ENCODE data around the gene ZDHHC13. TPM values are rescaled to one million over a fixed set of nuclear protein-coding genes. Genes with fewer than 3 reads are reported as not detected.

The ZDHHC13 gene
- total and polyA plus RNA-seq, 2 of the 4 experiments (the other 2 are of a cell fraction): 7.2 to 15.1 TPM

GRCh38 chr11:19162951-19163505 lies 46.1 kb downstream of the ZDHHC13 start:
- Histone ChIP-seq H3K9me3 (ENCODE audit: control insufficient read depth, insufficient read depth, low read length) (no peaks in the 10 kb centered on the region), H3K14ac (replicated peaks; ENCODE audit: low read depth, low read length) (no peak overlapping the region), H3K56ac (ENCODE audit: extremely low read depth, insufficient read depth, low read length) (no peak overlapping the region), H3K36me3 (ENCODE audit: control insufficient read depth, insufficient read depth, low read length) (peaks cover 6% of the 10 kb centered on the region; the same call in 1 of the 2 replicates), H3K4me1 (ENCODE audit: control insufficient read depth, insufficient read depth, low read length) (0 out of 2 replicates have a peak, but pooled peaks cover 1% of the 10 kb centered on the region), H2AK5ac (ENCODE audit: low read depth, low read length) (no peak overlapping the region), H3K23ac (ENCODE audit: low read depth, low read length) (no peak overlapping the region), H2BK15ac (ENCODE audit: low read depth, low read length) (no peak overlapping the region), H4K20me1 (ENCODE audit: insufficient read depth, low read length) (no peaks in the 10 kb centered on the region), H4K5ac (ENCODE audit: low read depth, low read length) (no peak overlapping the region), H3K18ac (ENCODE audit: low read depth, low read length) (no peak overlapping the region), H3K79me1 (ENCODE audit: low read depth in 1 of 2, low read length in 2 of 2) (no peaks in the 10 kb centered on the region), H3K4ac (ENCODE audit: low read depth, low read length) (no peak overlapping the region), H3K9ac (ENCODE audit: low read depth, low read length) (no peak overlapping the region), H4K8ac (ENCODE audit: low read depth in 2 of 2, low read length in 2 of 2) (no peak overlapping the region), H3K27ac (ENCODE audit: insufficient read depth, low read length) (no peak overlapping the region), H2AK9ac (replicated peaks; ENCODE audit: low read depth, low read length, poor library complexity) (no peak overlapping the region), H2AFZ (replicated peaks; ENCODE audit: low read length, poor library complexity) (no peak overlapping the region), H3K9me1 (ENCODE audit: insufficient read depth, low read length) (no peaks in the 10 kb centered on the region), H3K27me3 (ENCODE audit: control insufficient read depth, insufficient read depth, low read length) (no peaks in the 10 kb centered on the region), H2BK5ac (ENCODE audit: low read depth, low read length, poor library complexity, severe bottlenecking) (no peak overlapping the region), H3K4me3 (ENCODE audit: insufficient read depth, low read depth, low read length) (no peak overlapping the region), H3K4me2 (ENCODE audit: low read depth, low read length) (no peak overlapping the region), H4K91ac (ENCODE audit: insufficient read depth, low read depth, low read length) (no peak overlapping the region), H2BK120ac (ENCODE audit: low read depth, low read length) (no peak overlapping the region), H2BK20ac (ENCODE audit: low read depth, low read length) (no peak overlapping the region)
- intact Hi-C loops (cut with micrococcal nuclease) (no loop called here), dilution Hi-C loops (cut with HindIII; ENCODE audit: low sequenced_read_pairs, unreplicated experiment) (no loop called here), in situ Hi-C loops (cut with MboI; ENCODE audit: low sequenced_read_pairs) (no loop called here)
- BruUV-seq (replicated peaks): no TSS peak
- TF ChIP-seq RAD21 (IDR thresholded peaks at IDR 0.05; ENCODE audit: low read length) (no peak), CEBPB (IDR thresholded peaks at IDR 0.05; ENCODE audit: low read depth, low read length) (no peak), SMC3 (IDR thresholded peaks at IDR 0.05; ENCODE audit: low read depth, low read length) (no peak), POLR2A (IDR thresholded peaks at IDR 0.05; ENCODE audit: low read depth, low read length) (no peak), RFX5 (IDR thresholded peaks at IDR 0.05; ENCODE audit: low read depth, low read length) (no peak), RCOR1 (IDR thresholded peaks at IDR 0.05; ENCODE audit: insufficient replicate concordance, low read length) (no peak), ELK1 (IDR thresholded peaks at IDR 0.05; ENCODE audit: borderline replicate concordance, low read depth, low read length) (no peak), CHD1 (IDR thresholded peaks at IDR 0.05; ENCODE audit: low read depth, low read length) (no peak), MXI1 (IDR thresholded peaks at IDR 0.05; ENCODE audit: borderline replicate concordance, low read depth, low read length) (no peak), FOS (IDR thresholded peaks at IDR 0.05; ENCODE audit: low read depth, low read length) (no peak), MAZ (IDR thresholded peaks at IDR 0.05; ENCODE audit: borderline replicate concordance, low read depth, low read length) (no peak), NFE2L2 (IDR thresholded peaks at IDR 0.05; ENCODE audit: low read depth, low read length) (no peak), BHLHE40 (IDR thresholded peaks at IDR 0.05; ENCODE audit: low read depth, low read length) (no peak), CTCF (conservative IDR thresholded peaks at IDR 0.05; ENCODE audit: low read depth, low read length) (no peak)
- no peak for DNase-seq
- ChIA-PET CTCF (no interaction called here), POLR2A (ENCODE audit: unreplicated experiment) (no interaction called here)
- WGBS, 2 experiments (ENCODE audit: extremely low coverage in 2 of 2, insufficient read length in 1 of 2): no CpG with 5 or more reads among the region's 1 CpG
- no peak for ATAC-seq (ENCODE audit: low read depth)
